WTC11 (cell line): ENCODE data around the gene SWT1. TPM values are rescaled to one million over a fixed set of nuclear protein-coding genes. Genes with fewer than 3 reads are reported as not detected.

Source experiments
- ATAC-seq: fragments of 200-7000 bp; cut with Tn5 transposase; 2 replicates; pipeline ENCODE4 v1.10.0; 2021; ENCODE audit warnings: mild to moderate bottlenecking, moderate library complexity
- CTCF ChIA-PET: fragments of 300-600 bp; sonication (Branson Sonifier 250); formaldehyde crosslinking; loops from one replicate; lab custom pipeline; 2021; ENCODE audit warnings: antibody characterized with exemption; lab: Charles Lee
- POLR2A ChIA-PET: fragments of 350-600 bp; sonication (Branson Sonifier 250); formaldehyde crosslinking; loops from one replicate; lab custom pipeline; 2021; ENCODE audit warnings: antibody characterized with exemption; lab: Charles Lee
- DNase-seq: peaks from one replicate; pipeline ENCODE4 v3.0.0; 2021; ENCODE audit warnings: low spot score
- H3K27ac Mint-ChIP-seq: 2 replicates; pipeline ENCODE4 v1.8.0; 2021; ENCODE audit warnings: mixed read lengths
- H3K27me3 Mint-ChIP-seq: 2 replicates; pipeline ENCODE4 v1.8.0; 2021; ENCODE audit warnings: low read depth, mild to moderate bottlenecking, moderate library complexity, mixed read lengths
- H3K36me3 Mint-ChIP-seq: 2 replicates; pipeline ENCODE4 v1.8.0; 2021; ENCODE audit warnings: mixed read lengths
- H3K4me1 Mint-ChIP-seq: 2 replicates; pipeline ENCODE4 v1.8.0; 2022; ENCODE audit warnings: mixed read lengths
- H3K4me3 Mint-ChIP-seq: 2 replicates; pipeline ENCODE4 v1.8.0; 2021; ENCODE audit warnings: mild to moderate bottlenecking, moderate library complexity, mixed read lengths
- H3K9me3 Mint-ChIP-seq: 2 replicates; pipeline ENCODE4 v1.8.0; 2021; ENCODE audit warnings: mixed read lengths
- ATF2 ChIP-seq: sonication (generic); formaldehyde crosslinking; IDR thresholded peaks from 2 replicates; pipeline ENCODE4 v1.8.1; 2022; ENCODE audit warnings: low read depth, missing genetic modification reagents, borderline replicate concordance
- ATF3 ChIP-seq: sonication (generic); formaldehyde crosslinking; conservative IDR thresholded peaks from 2 replicates; pipeline ENCODE4 v1.8.1; 2022; ENCODE audit warnings: mild to moderate bottlenecking, missing genetic modification reagents
- E2F4 ChIP-seq: sonication (generic); formaldehyde crosslinking; IDR thresholded peaks from 2 replicates; pipeline ENCODE4 v1.8.1; 2022; ENCODE audit warnings: low read depth, mild to moderate bottlenecking, moderate library complexity, missing genetic modification reagents, borderline replicate concordance
- ELF4 ChIP-seq: sonication (generic); formaldehyde crosslinking; IDR thresholded peaks from 2 replicates; pipeline ENCODE4 v1.8.1; 2022; ENCODE audit warnings: low read depth, mild to moderate bottlenecking, moderate library complexity, missing genetic modification reagents
- ETV6 ChIP-seq: sonication (generic); formaldehyde crosslinking; IDR thresholded peaks from 2 replicates; pipeline ENCODE4 v1.8.1; 2022; ENCODE audit warnings: mild to moderate bottlenecking, missing genetic modification reagents
- FOXK1 ChIP-seq: sonication (generic); formaldehyde crosslinking; IDR thresholded peaks from 2 replicates; pipeline ENCODE4 v1.8.0; 2022; ENCODE audit warnings: mild to moderate bottlenecking, moderate library complexity, missing genetic modification reagents
- NFYB ChIP-seq: sonication (generic); formaldehyde crosslinking; conservative IDR thresholded peaks from 2 replicates; pipeline ENCODE4 v1.8.0; 2022; ENCODE audit warnings: low read depth, missing genetic modification reagents
- TEAD4 ChIP-seq: sonication (generic); formaldehyde crosslinking; IDR thresholded peaks from 2 replicates; pipeline ENCODE4 v1.8.0; 2022; ENCODE audit warnings: mild to moderate bottlenecking, missing genetic modification reagents
- ZMAT4 ChIP-seq: fragments of 250-450 bp; sonication (Bioruptor Pico); IDR thresholded peaks from 2 replicates; pipeline ENCODE4 v1.9.0; 2021; ENCODE audit warnings: mild to moderate bottlenecking
- ZNF423 ChIP-seq: fragments of 250-450 bp; sonication (Bioruptor Pico); IDR thresholded peaks from 2 replicates; pipeline ENCODE4 v2.1.2; 2022; ENCODE audit warnings: mild to moderate bottlenecking, moderate library complexity
- total RNA-seq: library from RNA; stranded (reverse); gene quantifications from 3 replicates; pipeline ENCODE4 v1.2.3, GENCODE V29; 2021
- TF ChIP-seq, protein P1 (sequence below): sonication (generic); formaldehyde crosslinking; IDR thresholded peaks from 2 replicates; pipeline ENCODE4 v1.8.1; 2023; ENCODE audit warnings: mild to moderate bottlenecking, missing genetic modification reagents, borderline replicate concordance
- TF ChIP-seq, protein P2 (sequence below): sonication (generic); formaldehyde crosslinking; IDR thresholded peaks from 2 replicates; pipeline ENCODE4 v1.8.1; 2023; ENCODE audit warnings: mild to moderate bottlenecking, moderate library complexity, missing genetic modification reagents
- TF ChIP-seq, protein P3 (sequence below): sonication (generic); formaldehyde crosslinking; IDR thresholded peaks from 2 replicates; pipeline ENCODE4 v1.8.0; 2023; ENCODE audit warnings: missing genetic modification reagents, mild to moderate bottlenecking, borderline replicate concordance
- TF ChIP-seq, protein P4 (sequence below): sonication (generic); formaldehyde crosslinking; IDR thresholded peaks from 2 replicates; pipeline ENCODE4 v1.8.1; 2023; ENCODE audit warnings: mild to moderate bottlenecking, missing genetic modification reagents
- TF ChIP-seq, protein P5 (sequence below): sonication (generic); formaldehyde crosslinking; IDR thresholded peaks from 2 replicates; pipeline ENCODE4 v1.8.0; 2022; ENCODE audit warnings: mild to moderate bottlenecking, missing genetic modification reagents

Gene SWT1
- total RNA-seq, 1 experiment from 2014 or later = 5.8 TPM

DNA sequence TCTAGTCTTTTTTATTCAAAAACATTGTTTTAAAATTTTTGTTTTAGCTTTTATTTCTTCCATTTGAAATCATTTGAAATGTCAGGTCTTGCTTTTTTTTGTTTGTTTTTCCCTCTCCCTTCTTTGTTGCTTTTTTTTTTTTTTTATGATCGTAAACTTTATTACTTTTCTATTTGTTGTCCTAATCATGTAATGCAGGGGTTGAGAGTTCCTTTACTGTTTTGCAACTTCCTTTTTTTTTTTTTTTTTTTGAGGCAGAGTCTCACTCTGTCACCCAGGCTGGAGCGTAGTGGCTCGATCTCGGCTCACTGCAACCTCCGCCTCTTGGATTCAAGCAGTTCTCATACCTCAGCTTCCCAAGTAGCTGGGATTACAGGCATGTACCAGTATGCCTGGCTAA, 135.3 kb downstream of the SWT1 start:
- peaks cover 21% of the 10 kb centered on the region for H3K36me3 Mint-ChIP-seq
- no peak overlapping the region for H3K4me3 Mint-ChIP-seq
- H3K4me1 Mint-ChIP-seq = no peaks in the 10 kb centered on the region
- peak; percentile 11; the same call in 1 of the 2 replicates for ATAC-seq
- CTCF ChIA-PET = interaction anchor here (0.8 to 2.6 kb wide), 3 partner anchors 122 to 388 kb away, joined by 3 to 13 read pairs (median 3); no protein-coding TSS in a partner anchor
- no peak for TF ChIP-seq ZMAT4 (CRISPR knock-in tag)
- TF ChIP-seq, protein P1, sequence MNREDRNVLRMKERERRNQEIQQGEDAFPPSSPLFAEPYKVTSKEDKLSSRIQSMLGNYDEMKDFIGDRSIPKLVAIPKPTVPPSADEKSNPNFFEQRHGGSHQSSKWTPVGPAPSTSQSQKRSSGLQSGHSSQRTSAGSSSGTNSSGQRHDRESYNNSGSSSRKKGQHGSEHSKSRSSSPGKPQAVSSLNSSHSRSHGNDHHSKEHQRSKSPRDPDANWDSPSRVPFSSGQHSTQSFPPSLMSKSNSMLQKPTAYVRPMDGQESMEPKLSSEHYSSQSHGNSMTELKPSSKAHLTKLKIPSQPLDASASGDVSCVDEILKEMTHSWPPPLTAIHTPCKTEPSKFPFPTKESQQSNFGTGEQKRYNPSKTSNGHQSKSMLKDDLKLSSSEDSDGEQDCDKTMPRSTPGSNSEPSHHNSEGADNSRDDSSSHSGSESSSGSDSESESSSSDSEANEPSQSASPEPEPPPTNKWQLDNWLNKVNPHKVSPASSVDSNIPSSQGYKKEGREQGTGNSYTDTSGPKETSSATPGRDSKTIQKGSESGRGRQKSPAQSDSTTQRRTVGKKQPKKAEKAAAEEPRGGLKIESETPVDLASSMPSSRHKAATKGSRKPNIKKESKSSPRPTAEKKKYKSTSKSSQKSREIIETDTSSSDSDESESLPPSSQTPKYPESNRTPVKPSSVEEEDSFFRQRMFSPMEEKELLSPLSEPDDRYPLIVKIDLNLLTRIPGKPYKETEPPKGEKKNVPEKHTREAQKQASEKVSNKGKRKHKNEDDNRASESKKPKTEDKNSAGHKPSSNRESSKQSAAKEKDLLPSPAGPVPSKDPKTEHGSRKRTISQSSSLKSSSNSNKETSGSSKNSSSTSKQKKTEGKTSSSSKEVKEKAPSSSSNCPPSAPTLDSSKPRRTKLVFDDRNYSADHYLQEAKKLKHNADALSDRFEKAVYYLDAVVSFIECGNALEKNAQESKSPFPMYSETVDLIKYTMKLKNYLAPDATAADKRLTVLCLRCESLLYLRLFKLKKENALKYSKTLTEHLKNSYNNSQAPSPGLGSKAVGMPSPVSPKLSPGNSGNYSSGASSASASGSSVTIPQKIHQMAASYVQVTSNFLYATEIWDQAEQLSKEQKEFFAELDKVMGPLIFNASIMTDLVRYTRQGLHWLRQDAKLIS (CRISPR knock-in tag) = no peak
- no peak for TF ChIP-seq FOXK1 (CRISPR knock-in tag)
- TF ChIP-seq ELF4 = no peak
- TF ChIP-seq ATF2 (CRISPR knock-in tag) = no peak
- no peak for TF ChIP-seq E2F4 (CRISPR knock-in tag)
- TF ChIP-seq NFYB (CRISPR knock-in tag) = no peak
- TF ChIP-seq, protein P2, sequence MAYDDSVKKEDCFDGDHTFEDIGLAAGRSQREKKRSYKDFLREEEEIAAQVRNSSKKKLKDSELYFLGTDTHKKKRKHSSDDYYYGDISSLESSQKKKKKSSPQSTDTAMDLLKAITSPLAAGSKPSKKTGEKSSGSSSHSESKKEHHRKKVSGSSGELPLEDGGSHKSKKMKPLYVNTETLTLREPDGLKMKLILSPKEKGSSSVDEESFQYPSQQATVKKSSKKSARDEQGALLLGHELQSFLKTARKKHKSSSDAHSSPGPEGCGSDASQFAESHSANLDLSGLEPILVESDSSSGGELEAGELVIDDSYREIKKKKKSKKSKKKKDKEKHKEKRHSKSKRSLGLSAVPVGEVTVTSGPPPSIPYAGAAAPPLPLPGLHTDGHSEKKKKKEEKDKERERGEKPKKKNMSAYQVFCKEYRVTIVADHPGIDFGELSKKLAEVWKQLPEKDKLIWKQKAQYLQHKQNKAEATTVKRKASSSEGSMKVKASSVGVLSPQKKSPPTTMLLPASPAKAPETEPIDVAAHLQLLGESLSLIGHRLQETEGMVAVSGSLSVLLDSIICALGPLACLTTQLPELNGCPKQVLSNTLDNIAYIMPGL (CRISPR knock-in tag) = no peak
- no peak for TF ChIP-seq TEAD4 (CRISPR knock-in tag)
- TF ChIP-seq, protein P3, sequence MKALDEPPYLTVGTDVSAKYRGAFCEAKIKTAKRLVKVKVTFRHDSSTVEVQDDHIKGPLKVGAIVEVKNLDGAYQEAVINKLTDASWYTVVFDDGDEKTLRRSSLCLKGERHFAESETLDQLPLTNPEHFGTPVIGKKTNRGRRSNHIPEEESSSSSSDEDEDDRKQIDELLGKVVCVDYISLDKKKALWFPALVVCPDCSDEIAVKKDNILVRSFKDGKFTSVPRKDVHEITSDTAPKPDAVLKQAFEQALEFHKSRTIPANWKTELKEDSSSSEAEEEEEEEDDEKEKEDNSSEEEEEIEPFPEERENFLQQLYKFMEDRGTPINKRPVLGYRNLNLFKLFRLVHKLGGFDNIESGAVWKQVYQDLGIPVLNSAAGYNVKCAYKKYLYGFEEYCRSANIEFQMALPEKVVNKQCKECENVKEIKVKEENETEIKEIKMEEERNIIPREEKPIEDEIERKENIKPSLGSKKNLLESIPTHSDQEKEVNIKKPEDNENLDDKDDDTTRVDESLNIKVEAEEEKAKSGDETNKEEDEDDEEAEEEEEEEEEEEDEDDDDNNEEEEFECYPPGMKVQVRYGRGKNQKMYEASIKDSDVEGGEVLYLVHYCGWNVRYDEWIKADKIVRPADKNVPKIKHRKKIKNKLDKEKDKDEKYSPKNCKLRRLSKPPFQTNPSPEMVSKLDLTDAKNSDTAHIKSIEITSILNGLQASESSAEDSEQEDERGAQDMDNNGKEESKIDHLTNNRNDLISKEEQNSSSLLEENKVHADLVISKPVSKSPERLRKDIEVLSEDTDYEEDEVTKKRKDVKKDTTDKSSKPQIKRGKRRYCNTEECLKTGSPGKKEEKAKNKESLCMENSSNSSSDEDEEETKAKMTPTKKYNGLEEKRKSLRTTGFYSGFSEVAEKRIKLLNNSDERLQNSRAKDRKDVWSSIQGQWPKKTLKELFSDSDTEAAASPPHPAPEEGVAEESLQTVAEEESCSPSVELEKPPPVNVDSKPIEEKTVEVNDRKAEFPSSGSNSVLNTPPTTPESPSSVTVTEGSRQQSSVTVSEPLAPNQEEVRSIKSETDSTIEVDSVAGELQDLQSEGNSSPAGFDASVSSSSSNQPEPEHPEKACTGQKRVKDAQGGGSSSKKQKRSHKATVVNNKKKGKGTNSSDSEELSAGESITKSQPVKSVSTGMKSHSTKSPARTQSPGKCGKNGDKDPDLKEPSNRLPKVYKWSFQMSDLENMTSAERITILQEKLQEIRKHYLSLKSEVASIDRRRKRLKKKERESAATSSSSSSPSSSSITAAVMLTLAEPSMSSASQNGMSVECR = no peak
- TF ChIP-seq, protein P4, sequence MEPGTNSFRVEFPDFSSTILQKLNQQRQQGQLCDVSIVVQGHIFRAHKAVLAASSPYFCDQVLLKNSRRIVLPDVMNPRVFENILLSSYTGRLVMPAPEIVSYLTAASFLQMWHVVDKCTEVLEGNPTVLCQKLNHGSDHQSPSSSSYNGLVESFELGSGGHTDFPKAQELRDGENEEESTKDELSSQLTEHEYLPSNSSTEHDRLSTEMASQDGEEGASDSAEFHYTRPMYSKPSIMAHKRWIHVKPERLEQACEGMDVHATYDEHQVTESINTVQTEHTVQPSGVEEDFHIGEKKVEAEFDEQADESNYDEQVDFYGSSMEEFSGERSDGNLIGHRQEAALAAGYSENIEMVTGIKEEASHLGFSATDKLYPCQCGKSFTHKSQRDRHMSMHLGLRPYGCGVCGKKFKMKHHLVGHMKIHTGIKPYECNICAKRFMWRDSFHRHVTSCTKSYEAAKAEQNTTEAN (CRISPR knock-in tag) = no peak
- no peak for TF ChIP-seq ETV6 (CRISPR knock-in tag)
- no peak for TF ChIP-seq ATF3 (CRISPR knock-in tag)
- TF ChIP-seq, protein P5, sequence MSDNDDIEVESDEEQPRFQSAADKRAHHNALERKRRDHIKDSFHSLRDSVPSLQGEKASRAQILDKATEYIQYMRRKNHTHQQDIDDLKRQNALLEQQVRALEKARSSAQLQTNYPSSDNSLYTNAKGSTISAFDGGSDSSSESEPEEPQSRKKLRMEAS = no peak
- no peak for TF ChIP-seq ZNF423 (CRISPR knock-in tag)
- no peaks in the 10 kb centered on the region for H3K27me3 Mint-ChIP-seq
- H3K27ac Mint-ChIP-seq = peak overlapping the region; percentile 5; the same call in 1 of the 2 replicates
- DNase-seq = no peak
- POLR2A ChIA-PET = interaction anchor here (0.6 to 0.7 kb wide), 2 partner anchors 12 to 30 kb away, joined by 4 to 5 read pairs; no protein-coding TSS in a partner anchor
- peaks cover 6% of the 10 kb centered on the region for H3K9me3 Mint-ChIP-seq
